MM.1S (cell line): ENCODE results near the gene SRPK3.
"Not testable (repeated sequence)": the region's sequence is repeated elsewhere in the genome, so short reads cannot be mapped to it uniquely, and the experiment has no call there.

Experiments used
- DNase-seq: peaks from one replicate; pipeline ENCODE4 v3.0.0-alpha.2; 2015
- H2AFZ ChIP-seq: fragments of 300-600 bp; sonication (generic); 2 replicates; pipeline ENCODE4 v1.6.0; 2016; ENCODE audit warnings: antibody characterized with exemption, low read length
- H3F3A ChIP-seq: fragments of 300-600 bp; sonication (generic); 2 replicates; pipeline ENCODE4 v1.6.1; 2016; ENCODE audit warnings: mild to moderate bottlenecking, antibody characterized with exemption, low read length, moderate library complexity, mixed read lengths; ENCODE audit not compliant: insufficient read depth
- H3K27ac ChIP-seq: fragments of 300-600 bp; sonication (generic); 2 replicates; pipeline ENCODE4 v1.5.1; 2016; ENCODE audit warnings: mild to moderate bottlenecking, low read length
- H3K27me3 ChIP-seq: fragments of 300-600 bp; sonication (generic); replicated peaks from 2 replicates; pipeline ENCODE4 v1.6.0; 2016; ENCODE audit warnings: low read length; ENCODE audit not compliant: insufficient read depth
- H3K36me3 ChIP-seq: fragments of 300-600 bp; sonication (generic); replicated peaks from 2 replicates; pipeline ENCODE4 v1.6.1; 2016; ENCODE audit warnings: mild to moderate bottlenecking, low read length, mixed read lengths; ENCODE audit not compliant: insufficient read depth
- H3K4me1 ChIP-seq: fragments of 300-600 bp; sonication (generic); 2 replicates; pipeline ENCODE4 v1.6.1; 2016; ENCODE audit warnings: low read length, mixed read lengths
- H3K4me2 ChIP-seq: fragments of 300-600 bp; sonication (generic); 2 replicates; pipeline ENCODE4 v1.6.0; 2016; ENCODE audit warnings: low read depth, low read length
- H3K4me3 ChIP-seq: fragments of 300-600 bp; sonication (generic); 2 replicates; pipeline ENCODE4 v1.5.1; 2016; ENCODE audit warnings: low read length, mixed read lengths
- H3K79me2 ChIP-seq: fragments of 300-600 bp; sonication (generic); 2 replicates; pipeline ENCODE4 v1.6.1; 2016; ENCODE audit warnings: mixed run types, low read length, mixed read lengths
- H3K9ac ChIP-seq: fragments of 300-600 bp; sonication (generic); 2 replicates; pipeline ENCODE4 v1.6.1; 2016; ENCODE audit warnings: low read length, mixed read lengths
- H3K9me2 ChIP-seq: fragments of 300-600 bp; sonication (generic); replicated peaks from 2 replicates; pipeline ENCODE4 v1.6.1; 2016; ENCODE audit warnings: mild to moderate bottlenecking, low read length, mixed read lengths; ENCODE audit not compliant: insufficient read depth
- H3K9me3 ChIP-seq: fragments of 300-600 bp; sonication (generic); replicated peaks from 2 replicates; pipeline ENCODE4 v1.6.1; 2016; ENCODE audit warnings: mild to moderate bottlenecking, low read length, mixed read lengths; ENCODE audit not compliant: insufficient read depth
- H4K20me1 ChIP-seq: fragments of 300-600 bp; sonication (generic); 2 replicates; pipeline ENCODE4 v1.6.1; 2016; ENCODE audit warnings: mild to moderate bottlenecking, low read length, moderate library complexity, mixed read lengths; ENCODE audit not compliant: insufficient read depth
- CTCF ChIP-seq: fragments of 300-600 bp; sonication (generic); IDR thresholded peaks from 2 replicates; pipeline ENCODE4 v1.5.1; 2016; ENCODE audit warnings: antibody characterized with exemption, low read length, mixed read lengths
- EZH2 ChIP-seq: fragments of 300-600 bp; sonication (generic); optimal IDR thresholded peaks from 2 replicates; pipeline ENCODE3; 2017; ENCODE audit warnings: low read depth, mild to moderate bottlenecking, antibody characterized with exemption, low read length, mixed read lengths
- EZH2phosphoT487 ChIP-seq: fragments of 300-600 bp; sonication (generic); IDR thresholded peaks from 2 replicates; pipeline ENCODE4 v1.6.1; 2018; ENCODE audit warnings: antibody characterized with exemption, low read length

SRPK3 gene

GRCh38 chrX:153816831-153817690, 36.2 kb downstream of the SRPK3 start:
- no peak for TF ChIP-seq EZH2
- no peak for TF ChIP-seq CTCF
- TF ChIP-seq EZH2phosphoT487 = no peak
- no peak overlapping the region for H3K9ac ChIP-seq
- DNase-seq = no peak
- H4K20me1 ChIP-seq = no peaks in the 10 kb centered on the region
- no peak overlapping the region for H3K27ac ChIP-seq
- H3K9me3 ChIP-seq = no peaks in the 10 kb centered on the region
- H3K36me3 ChIP-seq = no peaks in the 10 kb centered on the region
- no peaks in the 10 kb centered on the region for H3K9me2 ChIP-seq
- H3F3A ChIP-seq = no peaks in the 10 kb centered on the region
- no peaks in the 10 kb centered on the region for H3K79me2 ChIP-seq
- no peak overlapping the region for H3K4me3 ChIP-seq
- no peak overlapping the region for H3K4me2 ChIP-seq
- H3K27me3 ChIP-seq = peaks cover 31% of the 10 kb centered on the region
- no peaks in the 10 kb centered on the region for H3K4me1 ChIP-seq
- no peak overlapping the region for H2AFZ ChIP-seq

- H4K20me1 ChIP-seq, H3K9me3 ChIP-seq, H3K9me2 ChIP-seq, H3K9ac ChIP-seq, DNase-seq, H3K4me3 ChIP-seq, H2AFZ ChIP-seq, H3K27ac ChIP-seq, H3K4me1 ChIP-seq, H3F3A ChIP-seq, H3K79me2 ChIP-seq, H3K4me2 ChIP-seq, H3K36me3 ChIP-seq: not testable (repeated sequence)
- peaks cover 23% of the 10 kb centered on the region for H3K27me3 ChIP-seq
Measured at GRCh38 chrX:153818064-153818463, 37.2 kb downstream of the SRPK3 start.

- TF ChIP-seq EZH2 = no peak
- no peak for TF ChIP-seq EZH2phosphoT487
- no peak for TF ChIP-seq CTCF
- H3K4me1 ChIP-seq = no peaks in the 10 kb centered on the region
- DNase-seq = no peak
- H3K9me2 ChIP-seq = no peaks in the 10 kb centered on the region
- no peak overlapping the region for H3K4me3 ChIP-seq
- H3F3A ChIP-seq = no peaks in the 10 kb centered on the region
- H3K36me3 ChIP-seq = no peaks in the 10 kb centered on the region
- H4K20me1 ChIP-seq = no peaks in the 10 kb centered on the region
- no peak overlapping the region for H3K27ac ChIP-seq
- H3K27me3 ChIP-seq = peaks cover 19% of the 10 kb centered on the region
- H2AFZ ChIP-seq = no peak overlapping the region
- no peak overlapping the region for H3K9ac ChIP-seq
- no peaks in the 10 kb centered on the region for H3K79me2 ChIP-seq
- no peak overlapping the region for H3K4me2 ChIP-seq
- H3K9me3 ChIP-seq = no peaks in the 10 kb centered on the region
Measured at GRCh38 chrX:153818571-153819383, 37.9 kb downstream of the SRPK3 start.
